Mucosa of descending colon (tissue), 3 donors: ENCODE measurements around the gene IL4R. TPM values are rescaled to one million over a fixed set of nuclear protein-coding genes. Genes with fewer than 3 reads are reported as not detected.

ENCODE experiments used
- ATAC-seq: fragments of 200-7000 bp; cut with Tn5 transposase; one replicate; pipeline ENCODE4 v1.9.1; 2020; ENCODE audit warnings: mild to moderate bottlenecking, moderate library complexity
- DNase-seq, 3 donors: peaks; one replicate each; pipeline ENCODE4 v3.0.0-alpha.2; 2020
- H3K36me3 ChIP-seq: fragments of 200-600 bp; one replicate; pipeline ENCODE4 v1.8.0; 2021; ENCODE audit warnings: low read depth, mild to moderate bottlenecking
- H3K4me1 ChIP-seq: fragments of 200-600 bp; one replicate; pipeline ENCODE4 v1.8.0; 2021; ENCODE audit warnings: low read depth, mild to moderate bottlenecking
- H3K4me3 ChIP-seq: fragments of 200-600 bp; one replicate; pipeline ENCODE4 v1.8.0; 2021; ENCODE audit warnings: mild to moderate bottlenecking
- H3K9me3 ChIP-seq: fragments of 200-600 bp; one replicate; pipeline ENCODE4 v1.8.0; 2021; ENCODE audit warnings: mild to moderate bottlenecking
- intact Hi-C, 2 donors: fragments of 100-400 bp; cut with DNase I in 1 of 2; cut with micrococcal nuclease in 1 of 2; formaldehyde crosslinking; loops; one replicate each; pipeline versions ENCODE4 v1.11.0 to v1.11.1; 2022; cut with DNase I, micrococcal nuclease
- total RNA-seq, 3 donors: library from RNA; stranded (reverse); fragmentation: NEBNext Ultra II Directional in 2 of 3; extraction: Animal tissue kit (Norgen Biotek cat#: 25700) in 2 of 3; gene quantifications; one replicate each; pipeline versions ENCODE4 v1.2.1 to v1.2.4, GENCODE V29; 2021 to 2023
- TF ChIP-seq, protein P1 (sequence below): fragments of 200-600 bp; IDR thresholded peaks from one replicate; pipeline ENCODE4 v1.8.0; 2022; ENCODE audit warnings: antibody characterized with exemption, mild to moderate bottlenecking
- donor health status: DM: no; HTN: no; CAD: no; lungs with moderate emphysema.
- donor health status: DM: no; HTN: no; CAD: no.
- donor health status: DM: no; HTN: yes; CAD: no.

Gene IL4R
- total RNA-seq, 3 donors from 2014 or later, result 131 to 207 (median 164) TPM

DNA sequence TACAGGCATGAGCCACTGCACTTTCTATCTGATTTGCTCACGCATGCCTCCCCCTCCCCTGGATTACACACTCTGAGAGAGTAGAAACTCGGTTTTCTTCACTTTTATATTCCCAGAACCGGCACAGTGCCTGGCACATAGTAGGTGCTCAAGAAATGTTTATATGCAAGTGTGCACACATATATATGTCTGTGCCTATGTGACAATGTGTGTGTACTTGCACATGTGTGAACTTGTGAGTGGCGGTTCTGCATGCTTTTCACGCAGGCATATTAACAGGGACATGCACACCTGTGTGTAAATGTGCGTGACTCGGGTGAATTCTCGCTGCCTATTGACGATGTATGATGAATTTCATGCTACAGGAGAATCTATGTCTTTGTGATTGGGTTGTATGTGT, 66.1 kb downstream of the IL4R start:
- TF ChIP-seq, protein P1, sequence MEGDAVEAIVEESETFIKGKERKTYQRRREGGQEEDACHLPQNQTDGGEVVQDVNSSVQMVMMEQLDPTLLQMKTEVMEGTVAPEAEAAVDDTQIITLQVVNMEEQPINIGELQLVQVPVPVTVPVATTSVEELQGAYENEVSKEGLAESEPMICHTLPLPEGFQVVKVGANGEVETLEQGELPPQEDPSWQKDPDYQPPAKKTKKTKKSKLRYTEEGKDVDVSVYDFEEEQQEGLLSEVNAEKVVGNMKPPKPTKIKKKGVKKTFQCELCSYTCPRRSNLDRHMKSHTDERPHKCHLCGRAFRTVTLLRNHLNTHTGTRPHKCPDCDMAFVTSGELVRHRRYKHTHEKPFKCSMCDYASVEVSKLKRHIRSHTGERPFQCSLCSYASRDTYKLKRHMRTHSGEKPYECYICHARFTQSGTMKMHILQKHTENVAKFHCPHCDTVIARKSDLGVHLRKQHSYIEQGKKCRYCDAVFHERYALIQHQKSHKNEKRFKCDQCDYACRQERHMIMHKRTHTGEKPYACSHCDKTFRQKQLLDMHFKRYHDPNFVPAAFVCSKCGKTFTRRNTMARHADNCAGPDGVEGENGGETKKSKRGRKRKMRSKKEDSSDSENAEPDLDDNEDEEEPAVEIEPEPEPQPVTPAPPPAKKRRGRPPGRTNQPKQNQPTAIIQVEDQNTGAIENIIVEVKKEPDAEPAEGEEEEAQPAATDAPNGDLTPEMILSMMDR, result no peak
- H3K36me3 ChIP-seq, result no peaks in the 10 kb centered on the region
- intact Hi-C loops, result no loop called here
- H3K4me3 ChIP-seq, result no peak overlapping the region
- ATAC-seq (no peak), DNase-seq (no peak)
- H3K9me3 ChIP-seq, result no peaks in the 10 kb centered on the region
- H3K4me1 ChIP-seq, result no peaks in the 10 kb centered on the region

DNA sequence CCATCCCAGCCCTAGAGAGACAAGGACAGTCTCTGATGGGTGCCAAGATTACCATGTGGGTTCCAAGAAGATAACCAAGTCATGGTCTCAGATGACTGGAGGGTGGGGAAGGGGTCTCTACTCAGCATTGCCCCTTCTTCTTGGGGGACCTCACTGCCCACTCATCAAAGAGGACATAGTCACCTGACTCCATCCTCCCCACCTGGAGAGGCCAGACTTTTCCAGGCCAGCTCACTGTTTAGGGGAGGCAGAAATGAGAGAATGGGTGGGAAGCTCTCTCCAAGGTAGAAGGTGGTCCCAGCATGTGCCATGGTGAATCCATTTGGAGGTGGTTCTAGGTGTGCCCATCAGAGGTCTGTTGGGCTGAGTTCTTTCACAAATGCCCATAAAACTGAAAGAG, 67.5 kb downstream of the IL4R start:
- Histone ChIP-seq H3K36me3 (no peaks in the 10 kb centered on the region), H3K4me3 (no peak overlapping the region), H3K9me3 (no peaks in the 10 kb centered on the region), H3K4me1 (no peaks in the 10 kb centered on the region)
- no peak for DNase-seq
- intact Hi-C loops, result no loop called here
- ATAC-seq, result no peak
- TF ChIP-seq, protein P1, result no peak

GRCh38 chr16:27381974-27382855, 68.4 kb downstream of the IL4R start:
- no peak for DNase-seq
- intact Hi-C loops, result no loop called here
- ATAC-seq, result no peak
- TF ChIP-seq, protein P1, result no peak
- no peaks in the 10 kb centered on the region for H3K9me3 ChIP-seq
- no peak overlapping the region for H3K4me3 ChIP-seq
- H3K36me3 ChIP-seq, result no peaks in the 10 kb centered on the region
- no peaks in the 10 kb centered on the region for H3K4me1 ChIP-seq

DNA sequence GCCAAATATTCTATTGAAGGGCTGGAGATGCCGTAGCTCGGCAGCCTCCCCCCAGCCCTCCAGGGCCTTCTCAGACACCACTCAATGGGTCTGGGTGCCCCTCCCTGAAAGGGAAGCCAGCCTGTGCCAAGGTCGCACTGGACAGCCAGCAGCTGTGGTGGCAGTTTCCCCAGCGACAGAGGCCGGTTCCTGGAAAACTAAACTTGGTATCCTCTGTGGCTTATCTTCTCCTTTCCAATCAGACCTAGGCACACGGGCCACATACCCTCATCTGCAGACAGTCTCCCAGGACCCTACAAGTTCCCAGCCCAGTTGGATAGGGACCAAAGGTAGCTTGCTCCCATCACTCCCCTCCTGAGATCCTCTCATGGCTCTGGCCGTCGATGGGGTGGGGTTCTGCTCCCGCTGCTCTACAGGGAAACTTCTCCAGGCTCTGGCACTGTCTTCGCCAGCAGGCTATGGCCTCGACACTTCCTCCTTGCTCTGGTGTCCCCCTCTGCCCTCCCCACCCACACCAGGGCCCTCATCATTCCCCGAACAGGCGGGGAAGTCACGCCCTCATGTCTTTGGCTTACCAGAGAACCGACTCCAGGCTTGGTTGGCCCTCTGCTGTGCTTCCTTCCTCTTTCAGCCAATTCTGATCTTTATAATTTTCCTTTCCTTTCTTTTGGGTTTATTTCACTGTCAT, 69.9 kb downstream of the IL4R start:
- intact Hi-C loops, result no loop called here
- peak; percentile 49 for ATAC-seq

DNA sequence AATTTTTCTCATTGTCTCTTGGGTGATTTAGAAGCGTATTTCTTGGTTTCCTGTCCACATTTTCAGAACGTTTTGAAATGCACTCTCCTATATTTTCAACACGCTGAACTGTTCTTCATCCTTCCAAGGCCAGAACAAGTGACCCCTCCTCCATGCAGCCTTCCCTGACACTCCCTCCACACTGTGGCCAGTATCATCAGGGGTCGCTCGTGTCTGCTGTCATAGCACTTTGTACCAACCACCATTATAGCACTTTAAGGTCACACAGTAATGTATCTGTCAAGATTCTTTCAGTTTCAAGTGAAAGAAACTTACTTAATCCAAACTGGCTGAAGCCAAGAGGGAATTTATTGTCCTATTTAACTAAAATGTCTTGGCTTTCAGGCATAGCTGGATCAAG, 70.7 kb downstream of the IL4R start:
- intact Hi-C loops, result no loop called here
- H3K4me3 ChIP-seq, result no peak overlapping the region
- ATAC-seq (no peak), DNase-seq (no peak)
- no peaks in the 10 kb centered on the region for H3K4me1 ChIP-seq
- no peaks in the 10 kb centered on the region for H3K36me3 ChIP-seq
- no peaks in the 10 kb centered on the region for H3K9me3 ChIP-seq
- TF ChIP-seq, protein P1, result no peak

More for the DNA sequence above, 69.9 kb downstream of the IL4R start:
- no peaks in the 10 kb centered on the region for H3K4me1 ChIP-seq
- TF ChIP-seq, protein P1, result no peak
- no peak overlapping the region for H3K4me3 ChIP-seq
- DNase-seq, result peak in 1 of 3 donors; percentile 58
- no peaks in the 10 kb centered on the region for H3K9me3 ChIP-seq
- no peaks in the 10 kb centered on the region for H3K36me3 ChIP-seq
